SU-DHL-6 (cell line): ENCODE measurements around the gene APH1B.

Experiments
- H2AFZ ChIP-seq: fragments of 200-600 bp; sonication (generic); 2 replicates; pipeline ENCODE4 v1.6.1; 2014; ENCODE audit warnings: low read depth, mild to moderate bottlenecking, moderate library complexity, mixed read lengths, antibody characterized with exemption, low read length; ENCODE audit not compliant: severe bottlenecking
- H3F3A ChIP-seq: fragments of 200-600 bp; shearing (Covaris generic); 2 replicates; pipeline ENCODE4 v1.6.0; 2016; ENCODE audit warnings: antibody characterized with exemption, mild to moderate bottlenecking; ENCODE audit not compliant: insufficient read depth
- H3K27ac ChIP-seq: fragments of 200-600 bp; sonication (generic); 2 replicates; pipeline ENCODE4 v1.5.1; 2016; ENCODE audit warnings: low read depth, mild to moderate bottlenecking, low read length, moderate library complexity, mixed read lengths
- H3K27me3 ChIP-seq: fragments of 200-600 bp; sonication (generic), shearing (Covaris generic); 2 replicates; pipeline ENCODE4 v1.6.0; 2014; ENCODE audit warnings: mild to moderate bottlenecking, low read length
- H3K36me3 ChIP-seq: fragments of 200-600 bp; sonication (generic); 2 replicates; pipeline ENCODE4 v1.6.1; 2014; ENCODE audit warnings: mild to moderate bottlenecking, low read length, mixed read lengths
- H3K4me2 ChIP-seq: fragments of 300-600, 200-600 bp; shearing (Covaris generic), sonication (generic); 2 replicates; pipeline ENCODE4 v1.6.0; 2014; ENCODE audit warnings: low read length, low read depth, mild to moderate bottlenecking; ENCODE audit not compliant: poor library complexity, severe bottlenecking
- H3K4me3 ChIP-seq: fragments of 200-600 bp; sonication (generic); 2 replicates; pipeline ENCODE4 v1.5.1; 2014; ENCODE audit warnings: antibody characterized with exemption, low read length, mild to moderate bottlenecking, mixed read lengths; ENCODE audit not compliant: insufficient read depth, poor library complexity, severe bottlenecking
- H3K79me2 ChIP-seq: fragments of 200-600 bp; sonication (generic); 2 replicates; pipeline ENCODE4 v1.6.1; 2014; ENCODE audit warnings: mild to moderate bottlenecking, low read length, moderate library complexity; ENCODE audit not compliant: insufficient read depth
- H3K9ac ChIP-seq: fragments of 200-600 bp; sonication (generic); 2 replicates; pipeline ENCODE4 v1.7.0; 2014; ENCODE audit warnings: mild to moderate bottlenecking, low read length
- H3K9me2 ChIP-seq: fragments of 200-600 bp; sonication (generic); replicated peaks from 2 replicates; pipeline ENCODE4 v1.6.1; 2014; ENCODE audit warnings: low read length; ENCODE audit not compliant: insufficient read depth
- H3K9me3 ChIP-seq: fragments of 200-600 bp; sonication (generic); 2 replicates; pipeline ENCODE4 v1.6.1; 2014; ENCODE audit warnings: low read length, mixed read lengths; ENCODE audit not compliant: insufficient read depth
- H4K20me1 ChIP-seq: fragments of 200-600 bp; sonication (generic); 2 replicates; pipeline ENCODE4 v1.6.1; 2014; ENCODE audit warnings: low read depth, mild to moderate bottlenecking, antibody characterized with exemption, low read length, moderate library complexity, mixed read lengths
- EZH2phosphoT487 ChIP-seq: fragments of 200-600 bp; sonication (generic), shearing (Covaris generic); conservative IDR thresholded peaks from 2 replicates; pipeline ENCODE4 v1.6.1; 2018; ENCODE audit warnings: mild to moderate bottlenecking, antibody characterized with exemption, low read length, moderate library complexity, mixed read lengths
- TF ChIP-seq, protein P1 (sequence below): fragments of 200-600 bp; sonication (generic); IDR thresholded peaks from one replicate; pipeline ENCODE4 v1.5.1; 2017; ENCODE audit warnings: antibody characterized with exemption, mild to moderate bottlenecking, low read length, moderate library complexity; ENCODE audit not compliant: insufficient read depth, poor library complexity, severe bottlenecking

APH1B gene

DNA sequence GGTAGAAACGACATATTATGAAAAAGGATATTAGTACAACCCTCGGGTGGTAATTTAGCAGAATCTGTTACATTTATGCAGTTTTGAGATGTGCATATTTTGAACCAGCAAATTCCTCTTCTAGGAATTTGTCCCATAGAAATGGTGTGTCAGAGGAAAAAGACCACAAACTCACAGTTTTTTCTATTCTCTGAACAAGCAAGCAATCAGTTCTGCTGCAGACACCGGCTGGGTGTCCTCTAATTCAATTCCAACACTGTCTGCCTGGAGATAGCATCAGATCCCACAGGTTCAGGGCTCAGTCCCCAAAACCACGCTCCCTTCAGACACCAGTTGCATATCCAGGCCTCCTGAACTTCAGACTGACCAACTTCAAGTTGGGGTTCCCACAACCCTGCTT, 36.4 kb downstream of the APH1B start:
- Histone ChIP-seq H3K9me3 (no peaks in the 10 kb centered on the region), H3K9ac (no peak overlapping the region), H3K27me3 (no peaks in the 10 kb centered on the region), H3K79me2 (no peaks in the 10 kb centered on the region), H3K9me2 (no peaks in the 10 kb centered on the region), H3F3A (no peaks in the 10 kb centered on the region), H3K36me3 (no peaks in the 10 kb centered on the region), H2AFZ (no peak overlapping the region), H3K4me2 (no peak overlapping the region), H3K4me3 (no peak overlapping the region), H4K20me1 (no peaks in the 10 kb centered on the region), H3K27ac (no peak overlapping the region)
- TF ChIP-seq, protein P1, sequence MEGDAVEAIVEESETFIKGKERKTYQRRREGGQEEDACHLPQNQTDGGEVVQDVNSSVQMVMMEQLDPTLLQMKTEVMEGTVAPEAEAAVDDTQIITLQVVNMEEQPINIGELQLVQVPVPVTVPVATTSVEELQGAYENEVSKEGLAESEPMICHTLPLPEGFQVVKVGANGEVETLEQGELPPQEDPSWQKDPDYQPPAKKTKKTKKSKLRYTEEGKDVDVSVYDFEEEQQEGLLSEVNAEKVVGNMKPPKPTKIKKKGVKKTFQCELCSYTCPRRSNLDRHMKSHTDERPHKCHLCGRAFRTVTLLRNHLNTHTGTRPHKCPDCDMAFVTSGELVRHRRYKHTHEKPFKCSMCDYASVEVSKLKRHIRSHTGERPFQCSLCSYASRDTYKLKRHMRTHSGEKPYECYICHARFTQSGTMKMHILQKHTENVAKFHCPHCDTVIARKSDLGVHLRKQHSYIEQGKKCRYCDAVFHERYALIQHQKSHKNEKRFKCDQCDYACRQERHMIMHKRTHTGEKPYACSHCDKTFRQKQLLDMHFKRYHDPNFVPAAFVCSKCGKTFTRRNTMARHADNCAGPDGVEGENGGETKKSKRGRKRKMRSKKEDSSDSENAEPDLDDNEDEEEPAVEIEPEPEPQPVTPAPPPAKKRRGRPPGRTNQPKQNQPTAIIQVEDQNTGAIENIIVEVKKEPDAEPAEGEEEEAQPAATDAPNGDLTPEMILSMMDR: no peak

DNA sequence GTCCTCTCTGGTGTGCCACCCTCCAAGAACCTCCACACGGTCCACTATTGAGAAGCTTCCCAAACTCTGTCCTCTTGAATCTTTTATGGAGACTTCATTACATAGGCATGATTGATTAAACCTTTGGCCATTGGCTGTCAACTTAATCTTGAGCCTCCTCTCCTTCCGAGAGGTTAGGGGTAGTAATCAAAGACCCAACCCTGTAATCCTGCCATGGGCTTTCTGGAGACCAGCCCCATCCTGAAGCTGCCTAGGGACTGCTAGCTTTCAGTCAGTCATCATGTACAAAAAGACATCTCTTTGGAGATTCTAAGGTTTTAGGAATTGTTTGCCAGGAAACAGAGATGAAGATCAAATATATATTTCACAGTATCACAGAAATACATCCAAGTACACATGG, 37.0 kb downstream of the APH1B start:
- Histone ChIP-seq H3K9me3 (no peaks in the 10 kb centered on the region), H3K27me3 (no peaks in the 10 kb centered on the region), H3K9me2 (no peaks in the 10 kb centered on the region)

DNA sequence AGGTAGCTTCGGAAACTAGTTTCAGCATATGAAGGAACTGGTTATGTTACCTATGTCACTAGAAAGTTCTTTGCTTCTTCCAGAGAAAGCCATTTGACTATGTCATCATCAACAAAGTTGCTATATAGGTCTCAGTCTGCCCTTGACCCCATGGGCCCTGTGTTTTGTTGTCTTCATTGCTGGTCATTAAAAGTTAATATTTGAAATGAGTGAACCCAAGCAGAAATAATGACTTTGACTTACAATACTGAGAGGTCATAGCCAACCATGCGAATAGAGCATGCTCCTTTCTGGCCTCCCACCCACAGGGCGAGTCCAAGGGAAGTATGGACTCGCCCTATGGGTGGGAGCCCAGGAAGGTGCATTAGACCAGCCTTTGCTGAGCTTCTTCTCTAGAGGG, 40.9 kb downstream of the APH1B start:
- H3K9ac ChIP-seq: no peak overlapping the region

More for the DNA sequence above, 37.0 kb downstream of the APH1B start:
- no peak overlapping the region for H3K27ac ChIP-seq
- no peaks in the 10 kb centered on the region for H3K36me3 ChIP-seq
- no peak overlapping the region for H2AFZ ChIP-seq
- TF ChIP-seq, protein P1: no peak
- no peak for TF ChIP-seq EZH2phosphoT487
- no peak overlapping the region for H3K4me2 ChIP-seq
- no peak overlapping the region for H3K4me3 ChIP-seq
- H3F3A ChIP-seq: no peaks in the 10 kb centered on the region
- H4K20me1 ChIP-seq: no peaks in the 10 kb centered on the region
- H3K9ac ChIP-seq: no peak overlapping the region
- H3K79me2 ChIP-seq: no peaks in the 10 kb centered on the region

More for the DNA sequence above, 40.9 kb downstream of the APH1B start:
- H3K9me2 ChIP-seq: no peaks in the 10 kb centered on the region
- TF ChIP-seq, protein P1: no peak
- TF ChIP-seq EZH2phosphoT487: no peak
- H3F3A ChIP-seq: no peaks in the 10 kb centered on the region
- H3K27me3 ChIP-seq: no peaks in the 10 kb centered on the region
- no peak overlapping the region for H2AFZ ChIP-seq
- H3K79me2 ChIP-seq: no peaks in the 10 kb centered on the region
- H3K36me3 ChIP-seq: no peaks in the 10 kb centered on the region
- no peak overlapping the region for H3K4me2 ChIP-seq
- no peak overlapping the region for H3K4me3 ChIP-seq
- H4K20me1 ChIP-seq: no peaks in the 10 kb centered on the region
- H3K27ac ChIP-seq: no peak overlapping the region
- H3K9me3 ChIP-seq: no peaks in the 10 kb centered on the region
